Measurements from ENCODE around the gene PTPN11.
"Not testable (repeated sequence)": the region's sequence is repeated elsewhere in the genome, so short reads cannot be mapped to it uniquely, and the experiment has no call there.

Gene PTPN11

DNA sequence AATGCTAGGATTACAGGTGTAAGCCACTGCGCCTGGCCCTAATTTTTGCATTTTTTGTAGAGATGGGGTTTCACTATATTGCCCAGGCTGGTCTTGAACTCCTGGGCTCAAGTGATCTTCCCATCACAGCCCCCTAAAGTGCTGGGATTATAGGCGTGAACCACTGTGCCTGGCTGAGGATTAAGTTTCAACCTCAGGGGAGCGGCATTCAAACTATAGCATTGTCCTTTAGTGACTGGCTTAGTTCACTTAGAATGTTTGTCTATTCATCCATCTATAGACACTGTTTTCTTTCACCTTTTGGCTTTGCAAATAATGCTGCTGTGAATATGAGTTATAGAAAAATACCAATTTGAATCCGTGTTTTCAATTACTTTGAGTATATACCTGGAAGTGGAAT is 25.2 kb downstream of the PTPN11 start:
- peaks cover 27% of the 10 kb centered on the region for H3K79me2 ChIP-seq (ENCODE audit: insufficient read depth, low read length)
- H3K9me3 ChIP-seq (ENCODE audit: insufficient read depth, low read depth, low read length): no peaks in the 10 kb centered on the region
- no peaks in the 10 kb centered on the region for H3K9me2 ChIP-seq (replicated peaks; ENCODE audit: low read depth, low read length)
- no peak overlapping the region for H3K9ac ChIP-seq (ENCODE audit: low read depth, low read length, poor library complexity, severe bottlenecking)
- no peaks in the 10 kb centered on the region for H3F3A ChIP-seq (ENCODE audit: low read depth)
- H3K4me2 ChIP-seq (ENCODE audit: low read depth, low read length, poor library complexity, severe bottlenecking): no peak overlapping the region
- TF ChIP-seq EZH2phosphoT487 (IDR thresholded peaks at IDR 0.05; ENCODE audit: borderline replicate concordance): no peak
- TF ChIP-seq, protein P1, sequence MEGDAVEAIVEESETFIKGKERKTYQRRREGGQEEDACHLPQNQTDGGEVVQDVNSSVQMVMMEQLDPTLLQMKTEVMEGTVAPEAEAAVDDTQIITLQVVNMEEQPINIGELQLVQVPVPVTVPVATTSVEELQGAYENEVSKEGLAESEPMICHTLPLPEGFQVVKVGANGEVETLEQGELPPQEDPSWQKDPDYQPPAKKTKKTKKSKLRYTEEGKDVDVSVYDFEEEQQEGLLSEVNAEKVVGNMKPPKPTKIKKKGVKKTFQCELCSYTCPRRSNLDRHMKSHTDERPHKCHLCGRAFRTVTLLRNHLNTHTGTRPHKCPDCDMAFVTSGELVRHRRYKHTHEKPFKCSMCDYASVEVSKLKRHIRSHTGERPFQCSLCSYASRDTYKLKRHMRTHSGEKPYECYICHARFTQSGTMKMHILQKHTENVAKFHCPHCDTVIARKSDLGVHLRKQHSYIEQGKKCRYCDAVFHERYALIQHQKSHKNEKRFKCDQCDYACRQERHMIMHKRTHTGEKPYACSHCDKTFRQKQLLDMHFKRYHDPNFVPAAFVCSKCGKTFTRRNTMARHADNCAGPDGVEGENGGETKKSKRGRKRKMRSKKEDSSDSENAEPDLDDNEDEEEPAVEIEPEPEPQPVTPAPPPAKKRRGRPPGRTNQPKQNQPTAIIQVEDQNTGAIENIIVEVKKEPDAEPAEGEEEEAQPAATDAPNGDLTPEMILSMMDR (conservative IDR thresholded peaks at IDR 0.05; ENCODE audit: low read length): no peak
- H4K20me1 ChIP-seq (ENCODE audit: insufficient read depth, low read length, poor library complexity, severe bottlenecking): peaks cover 17% of the 10 kb centered on the region
- H3K4me3 ChIP-seq (ENCODE audit: low read length, poor library complexity, severe bottlenecking): no peak overlapping the region
- peaks cover 7% of the 10 kb centered on the region; the same call in 1 of the 2 replicates for H3K36me3 ChIP-seq (ENCODE audit: insufficient read depth, low read length)
- H3K4me1 ChIP-seq (ENCODE audit: insufficient read depth, low read length, poor library complexity, severe bottlenecking): peaks cover 4% of the 10 kb centered on the region
- H3K27me3 ChIP-seq (ENCODE audit: insufficient read depth, low read length, poor library complexity, severe bottlenecking): no peaks in the 10 kb centered on the region
- no peak overlapping the region for H2AFZ ChIP-seq (ENCODE audit: low read length)

GRCh38 chr12:112446008-112446725 is 27.4 kb downstream of the PTPN11 start:
- peaks cover 14% of the 10 kb centered on the region for H4K20me1 ChIP-seq (ENCODE audit: insufficient read depth, low read length, poor library complexity, severe bottlenecking)
- H3K4me2 ChIP-seq (ENCODE audit: low read depth, low read length, poor library complexity, severe bottlenecking): peak overlapping the region; percentile 28
- peaks cover 24% of the 10 kb centered on the region; the same call in 1 of the 2 replicates for H3K36me3 ChIP-seq (ENCODE audit: insufficient read depth, low read length)

GRCh38 chr12:112447106-112447505 is 28.4 kb downstream of the PTPN11 start:
- Histone ChIP-seq H3K4me1 (ENCODE audit: insufficient read depth, low read length, poor library complexity, severe bottlenecking) (peaks cover 4% of the 10 kb centered on the region), H3K27me3 (ENCODE audit: insufficient read depth, low read length, poor library complexity, severe bottlenecking) (no peaks in the 10 kb centered on the region), H3K36me3 (ENCODE audit: insufficient read depth, low read length) (peaks cover 33% of the 10 kb centered on the region; the same call in 1 of the 2 replicates), H3K4me2 (ENCODE audit: low read depth, low read length, poor library complexity, severe bottlenecking) (peak overlapping the region; percentile 28), H3K9me3 (ENCODE audit: insufficient read depth, low read depth, low read length) (no peaks in the 10 kb centered on the region), H3K9ac (ENCODE audit: low read depth, low read length, poor library complexity, severe bottlenecking) (no peak overlapping the region), H3F3A (ENCODE audit: low read depth) (no peaks in the 10 kb centered on the region), H3K9me2 (replicated peaks; ENCODE audit: low read depth, low read length) (no peaks in the 10 kb centered on the region), H4K20me1 (ENCODE audit: insufficient read depth, low read length, poor library complexity, severe bottlenecking) (peaks cover 14% of the 10 kb centered on the region), H2AFZ (ENCODE audit: low read length) (no peak overlapping the region), H3K79me2 (ENCODE audit: insufficient read depth, low read length) (peaks cover 18% of the 10 kb centered on the region), H3K4me3 (ENCODE audit: low read length, poor library complexity, severe bottlenecking) (no peak overlapping the region)
- no peak for TF ChIP-seq EZH2phosphoT487 (IDR thresholded peaks at IDR 0.05; ENCODE audit: borderline replicate concordance)
- TF ChIP-seq, protein P1 (conservative IDR thresholded peaks at IDR 0.05; ENCODE audit: low read length): no peak

More at GRCh38 chr12:112446008-112446725, 27.4 kb downstream of the PTPN11 start:
- no peaks in the 10 kb centered on the region for H3F3A ChIP-seq (ENCODE audit: low read depth)
- H3K4me3 ChIP-seq (ENCODE audit: low read length, poor library complexity, severe bottlenecking): no peak overlapping the region
- no peak overlapping the region for H3K9ac ChIP-seq (ENCODE audit: low read depth, low read length, poor library complexity, severe bottlenecking)
- no peak overlapping the region for H2AFZ ChIP-seq (ENCODE audit: low read length)
- no peaks in the 10 kb centered on the region for H3K9me3 ChIP-seq (ENCODE audit: insufficient read depth, low read depth, low read length)
- peaks cover 4% of the 10 kb centered on the region for H3K4me1 ChIP-seq (ENCODE audit: insufficient read depth, low read length, poor library complexity, severe bottlenecking)
- no peaks in the 10 kb centered on the region for H3K27me3 ChIP-seq (ENCODE audit: insufficient read depth, low read length, poor library complexity, severe bottlenecking)
- TF ChIP-seq, protein P1 (conservative IDR thresholded peaks at IDR 0.05; ENCODE audit: low read length): no peak
- no peak for TF ChIP-seq EZH2phosphoT487 (IDR thresholded peaks at IDR 0.05; ENCODE audit: borderline replicate concordance)
- no peaks in the 10 kb centered on the region for H3K9me2 ChIP-seq (replicated peaks; ENCODE audit: low read depth, low read length)
- peaks cover 21% of the 10 kb centered on the region for H3K79me2 ChIP-seq (ENCODE audit: insufficient read depth, low read length)

DNA sequence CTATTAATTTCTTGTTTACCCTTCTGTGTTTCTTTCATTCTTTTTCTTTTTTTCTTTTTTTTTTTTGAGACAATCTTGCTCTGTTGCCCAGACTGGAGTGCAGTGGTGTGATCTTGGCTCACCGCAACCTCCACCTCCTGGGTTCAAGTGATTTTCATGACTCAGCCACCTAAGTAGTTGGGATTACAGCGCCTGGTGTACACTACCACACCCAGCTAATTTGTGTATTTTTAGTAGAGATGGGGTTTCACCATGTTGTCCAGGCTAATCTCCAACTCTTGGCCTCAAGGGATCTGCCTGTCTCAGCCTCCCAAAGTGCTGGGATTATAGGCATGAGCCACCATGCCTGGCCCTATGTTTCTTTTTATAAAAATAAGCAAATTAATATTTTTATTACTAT is 29.4 kb downstream of the PTPN11 start:
- H4K20me1 ChIP-seq (ENCODE audit: insufficient read depth, low read length, poor library complexity, severe bottlenecking): peaks cover 14% of the 10 kb centered on the region
- H3K79me2 ChIP-seq (ENCODE audit: insufficient read depth, low read length): peaks cover 14% of the 10 kb centered on the region
- not testable (repeated sequence) for H3K4me3 ChIP-seq (ENCODE audit: low read length, poor library complexity, severe bottlenecking)

More for the DNA sequence above, 29.4 kb downstream of the PTPN11 start:
- H3K9me2 ChIP-seq (replicated peaks; ENCODE audit: low read depth, low read length); H3K27me3 ChIP-seq (ENCODE audit: insufficient read depth, low read length, poor library complexity, severe bottlenecking); H3K9me3 ChIP-seq (ENCODE audit: insufficient read depth, low read depth, low read length); H3F3A ChIP-seq (ENCODE audit: low read depth); H3K4me1 ChIP-seq (ENCODE audit: insufficient read depth, low read length, poor library complexity, severe bottlenecking); H3K4me2 ChIP-seq (ENCODE audit: low read depth, low read length, poor library complexity, severe bottlenecking); H2AFZ ChIP-seq (ENCODE audit: low read length); H3K9ac ChIP-seq (ENCODE audit: low read depth, low read length, poor library complexity, severe bottlenecking): not testable (repeated sequence)
- H3K36me3 ChIP-seq (ENCODE audit: insufficient read depth, low read length): peaks cover 41% of the 10 kb centered on the region; the same call in 1 of the 2 replicates
